ENCODE measurements around the gene SLAIN2.

SLAIN2 gene

GRCh38 chr4:48334900-48335384 is 6.4 kb upstream of the SLAIN2 start:
- no peak for DNase-seq

- DNase-seq = no peak
Observed at GRCh38 chr4:48336146-48336870, 5.0 kb upstream of the SLAIN2 start.

GRCh38 chr4:48337731-48338130 is 3.6 kb upstream of the SLAIN2 start:
- no peak for DNase-seq

GRCh38 chr4:48339642-48340041 is 1.7 kb upstream of the SLAIN2 start:
- no peak for DNase-seq

- peak; percentile 93 for DNase-seq
Observed at GRCh38 chr4:48340276-48340964, 909 bp upstream of the SLAIN2 start.

GRCh38 chr4:48341776-48342605 is 662 bp downstream of the SLAIN2 start:
- DNase-seq = peak; percentile 58

GRCh38 chr4:48342606-48342880 is 1.2 kb downstream of the SLAIN2 start:
- peak; percentile 34 for DNase-seq

- peak; percentile 32 for DNase-seq
Observed at GRCh38 chr4:48343035-48343434, 1.7 kb downstream of the SLAIN2 start.

GRCh38 chr4:48343551-48343950 is 2.2 kb downstream of the SLAIN2 start:
- DNase-seq = no peak

GRCh38 chr4:48345542-48345941 is 4.2 kb downstream of the SLAIN2 start:
- DNase-seq = no peak

- DNase-seq = no peak
Observed at GRCh38 chr4:48346594-48346993, 5.3 kb downstream of the SLAIN2 start.

- no peak for DNase-seq
Observed at GRCh38 chr4:48347282-48347921, 6.1 kb downstream of the SLAIN2 start.

GRCh38 chr4:48350871-48351270 is 9.5 kb downstream of the SLAIN2 start:
- DNase-seq = no peak

GRCh38 chr4:48352793-48353192 is 11.5 kb downstream of the SLAIN2 start:
- no peak for DNase-seq

GRCh38 chr4:48356355-48356754 is 15.0 kb downstream of the SLAIN2 start:
- no peak for DNase-seq

GRCh38 chr4:48360285-48361011 is 19.1 kb downstream of the SLAIN2 start:
- DNase-seq = no peak

GRCh38 chr4:48361012-48361400 is 19.7 kb downstream of the SLAIN2 start:
- DNase-seq = no peak

GRCh38 chr4:48366611-48367010 is 25.3 kb downstream of the SLAIN2 start:
- no peak for DNase-seq

GRCh38 chr4:48367016-48367415 is 25.7 kb downstream of the SLAIN2 start:
- no peak for DNase-seq

- no peak for DNase-seq
Observed at GRCh38 chr4:48368389-48368788, 27.1 kb downstream of the SLAIN2 start.

GRCh38 chr4:48369248-48369647 is 27.9 kb downstream of the SLAIN2 start:
- no peak for DNase-seq

GRCh38 chr4:48369771-48370170 is 28.4 kb downstream of the SLAIN2 start:
- no peak for DNase-seq

All from OCI-M1 (cell line).